Spleen (tissue), 7 donors: ENCODE measurements around the gene IGF2R.

Experiments
- CTCF ChIP-seq, 11 experiments: fragments of 200-600 bp in 7 of 11; fragments of 450-650 bp in 4 of 11; sonication (generic) in 4 of 11; IDR thresholded peaks in 8 of 11; conservative IDR thresholded peaks in 3 of 11; 1 replicate in 7 of 11; 2 replicates in 4 of 11; pipeline versions ENCODE4 v1.4.0 to v1.8.0; 2016 to 2021; ENCODE audit warnings: antibody characterized with exemption in 11 of 11, inconsistent platforms in 4 of 11, mild to moderate bottlenecking in 1 of 11
- POLR2A ChIP-seq, 3 donors: fragments of 450-650 bp; IDR thresholded peaks; one replicate each; pipeline ENCODE4 v1.5.1; 2017; ENCODE audit warnings: antibody characterized with exemption in 3 of 3, mild to moderate bottlenecking in 1 of 3
- POLR2AphosphoS5 ChIP-seq, 3 donors: sonication (generic); formaldehyde crosslinking; IDR thresholded peaks; one replicate each; pipeline ENCODE4 v1.5.1; 2017; ENCODE audit warnings: antibody characterized with exemption in 3 of 3
- donor health status: DM: no; HTN: no; CAD: no; lungs with moderate emphysema.
- donor health status: DM: no; HTN: no; CAD: no.
- donor health status: DM: no; HTN: no; CAD: no.

- TF ChIP-seq CTCF (IDR thresholded peaks at IDR 0.05 in 8 of 11, conservative IDR thresholded peaks at IDR 0.05 in 3 of 11) (peak; percentile 42 to 77 (median 68)), POLR2AphosphoS5 (IDR thresholded peaks at IDR 0.05) (no peak), POLR2A (IDR thresholded peaks at IDR 0.05) (no peak)
These were observed 169.3 kb downstream of the IGF2R start for GRCh38 chr6:160137989-160138835.
